Measurements from ENCODE around the gene HDAC6.
A peak's percentile ranks its signal among the peaks of the same experiment; 100 is the strongest.
"Not testable (repeated sequence)": the region's sequence is repeated elsewhere in the genome, so short reads cannot be mapped to it uniquely, and the experiment has no call there.

Gene HDAC6

DNA sequence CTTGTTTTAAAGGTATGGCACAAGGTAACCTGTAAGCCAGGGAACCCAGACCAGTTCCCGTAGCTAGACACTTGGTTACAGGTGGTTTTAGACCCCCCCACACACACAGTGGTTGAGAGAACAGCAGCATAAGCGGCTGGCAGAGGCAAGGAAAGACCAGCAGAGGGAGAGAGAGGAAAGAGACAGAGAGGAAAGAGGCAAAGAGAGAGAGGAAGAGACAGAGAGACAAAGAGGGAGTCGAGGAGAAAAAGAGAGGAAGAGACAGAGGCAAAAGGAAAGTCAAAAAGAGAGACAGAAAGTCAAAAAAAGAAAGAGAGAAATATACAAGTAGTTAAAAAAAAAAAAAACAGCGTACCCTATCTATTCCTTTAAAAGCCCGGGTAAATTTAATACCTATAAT is 53.0 kb downstream of the HDAC6 start:
- no peak overlapping the region for H3K27ac ChIP-seq
- no peak for TF ChIP-seq ZFX (IDR thresholded peaks at IDR 0.05)
- TF ChIP-seq, protein P1, sequence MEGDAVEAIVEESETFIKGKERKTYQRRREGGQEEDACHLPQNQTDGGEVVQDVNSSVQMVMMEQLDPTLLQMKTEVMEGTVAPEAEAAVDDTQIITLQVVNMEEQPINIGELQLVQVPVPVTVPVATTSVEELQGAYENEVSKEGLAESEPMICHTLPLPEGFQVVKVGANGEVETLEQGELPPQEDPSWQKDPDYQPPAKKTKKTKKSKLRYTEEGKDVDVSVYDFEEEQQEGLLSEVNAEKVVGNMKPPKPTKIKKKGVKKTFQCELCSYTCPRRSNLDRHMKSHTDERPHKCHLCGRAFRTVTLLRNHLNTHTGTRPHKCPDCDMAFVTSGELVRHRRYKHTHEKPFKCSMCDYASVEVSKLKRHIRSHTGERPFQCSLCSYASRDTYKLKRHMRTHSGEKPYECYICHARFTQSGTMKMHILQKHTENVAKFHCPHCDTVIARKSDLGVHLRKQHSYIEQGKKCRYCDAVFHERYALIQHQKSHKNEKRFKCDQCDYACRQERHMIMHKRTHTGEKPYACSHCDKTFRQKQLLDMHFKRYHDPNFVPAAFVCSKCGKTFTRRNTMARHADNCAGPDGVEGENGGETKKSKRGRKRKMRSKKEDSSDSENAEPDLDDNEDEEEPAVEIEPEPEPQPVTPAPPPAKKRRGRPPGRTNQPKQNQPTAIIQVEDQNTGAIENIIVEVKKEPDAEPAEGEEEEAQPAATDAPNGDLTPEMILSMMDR (conservative IDR thresholded peaks at IDR 0.05) = 0 out of 2 replicates have a peak, but pooled peaks have one; percentile 12

DNA sequence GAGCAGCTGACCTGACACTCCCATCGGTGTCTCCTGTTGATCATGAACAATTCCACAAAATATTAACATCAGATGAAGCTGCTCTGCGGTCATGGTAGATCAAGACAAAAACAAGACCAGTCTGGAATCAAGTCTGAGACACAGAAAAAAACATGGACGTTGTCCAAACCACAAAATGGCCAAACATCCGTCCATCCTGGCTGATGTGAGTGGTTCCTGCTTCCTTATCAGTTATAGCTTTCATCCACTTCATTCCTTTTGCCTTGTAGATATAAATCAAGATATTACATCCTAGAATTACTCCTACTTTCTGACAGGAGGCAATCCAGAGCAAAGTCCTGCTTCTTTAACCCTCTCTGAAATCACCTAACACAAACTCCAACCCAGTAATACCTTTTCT is 62.3 kb downstream of the HDAC6 start:
- no peak overlapping the region for H3K27ac ChIP-seq

DNA sequence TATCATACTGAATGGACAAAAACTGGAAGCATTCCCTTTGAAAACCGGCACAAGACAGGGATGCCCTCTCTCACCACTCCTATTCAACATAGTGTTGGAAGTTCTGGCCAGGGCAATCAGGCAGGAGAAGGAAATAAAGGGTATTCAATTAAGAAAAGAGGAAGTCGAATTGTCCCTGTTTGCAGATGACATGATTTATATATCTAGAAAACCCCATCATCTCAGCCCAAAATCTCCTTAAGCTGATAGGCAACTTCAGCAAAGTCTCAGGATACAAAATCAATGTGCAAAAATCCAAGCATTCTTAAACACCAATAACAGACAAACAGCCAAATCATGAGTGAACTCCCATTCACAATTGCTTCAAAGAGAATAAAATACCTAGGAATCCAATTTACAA is 70.2 kb downstream of the HDAC6 start:
- not testable (repeated sequence) for H3K27ac ChIP-seq

More for the DNA sequence above, 62.3 kb downstream of the HDAC6 start:
- TF ChIP-seq, protein P1 (conservative IDR thresholded peaks at IDR 0.05) = no peak
- no peak for TF ChIP-seq ZFX (IDR thresholded peaks at IDR 0.05)
